GM12878 (cell line): ENCODE results near the gene B4GALT5. TPM values are rescaled to one million over a fixed set of nuclear protein-coding genes. Genes with fewer than 3 reads are reported as not detected.

Experiments
- BCL11A ChIP-seq: IDR thresholded peaks from 2 replicates; pipeline ENCODE4 v1.6.1; 2011; ENCODE audit warnings: low read depth, low read length
- CBX5 ChIP-seq: sonication (generic); IDR thresholded peaks from 2 replicates; pipeline ENCODE4 v1.6.1; 2016; ENCODE audit warnings: low read depth, moderate library complexity, mild to moderate bottlenecking, inconsistent platforms
- CREB1 ChIP-seq: IDR thresholded peaks from 2 replicates; pipeline ENCODE4 v1.6.1; 2012; ENCODE audit warnings: low read depth, mild to moderate bottlenecking, inconsistent platforms
- GABPA ChIP-seq: IDR thresholded peaks from 2 replicates; pipeline ENCODE4 v1.6.1; 2014; ENCODE audit warnings: antibody characterized with exemption, low read depth, mild to moderate bottlenecking, inconsistent platforms
- GATAD2B ChIP-seq: fragments of 450-650 bp; conservative IDR thresholded peaks from 2 replicates; pipeline ENCODE4 v1.6.1; 2017; ENCODE audit warnings: low read depth, mild to moderate bottlenecking, moderate library complexity
- IKZF2 ChIP-seq, 2 experiments: fragments of 450-650 bp; IDR thresholded peaks; 2 replicates each; pipeline ENCODE4 v1.6.1; 2017; ENCODE audit warnings: mild to moderate bottlenecking in 2 of 2, moderate library complexity in 2 of 2
- IRF4 ChIP-seq: IDR thresholded peaks from 2 replicates; pipeline ENCODE4 v1.6.1; 2011; ENCODE audit warnings: low read depth, low read length
- JUND ChIP-seq: IDR thresholded peaks from 2 replicates; pipeline ENCODE4 v1.6.1; 2012; ENCODE audit warnings: low read depth, mild to moderate bottlenecking, low read length, improper control_type of control experiment, moderate library complexity
- KAT2A ChIP-seq: conservative IDR thresholded peaks from 2 replicates; pipeline ENCODE4 v1.6.1; 2011; ENCODE audit warnings: low read depth, low read length; ENCODE audit not compliant: control insufficient read depth
- MEF2B ChIP-seq: fragments of 450-650 bp; IDR thresholded peaks from 2 replicates; pipeline ENCODE4 v1.6.1; 2018; ENCODE audit warnings: mild to moderate bottlenecking, moderate library complexity; ENCODE audit not compliant: partially characterized antibody, poor library complexity, severe bottlenecking
- MLLT1 ChIP-seq: fragments of 450-650 bp; IDR thresholded peaks from 2 replicates; pipeline ENCODE4 v1.6.1; 2016; ENCODE audit warnings: mild to moderate bottlenecking
- NR2F1 ChIP-seq: fragments of 450-650 bp; conservative IDR thresholded peaks from 2 replicates; pipeline ENCODE4 v1.6.1; 2017; ENCODE audit warnings: mild to moderate bottlenecking
- PAX8 ChIP-seq: fragments of 450-650 bp; IDR thresholded peaks from 2 replicates; pipeline ENCODE4 v1.6.1; 2017; ENCODE audit warnings: mild to moderate bottlenecking, moderate library complexity
- PKNOX1 ChIP-seq: fragments of 450-650 bp; IDR thresholded peaks from 2 replicates; pipeline ENCODE4 v1.6.1; 2016; ENCODE audit warnings: mild to moderate bottlenecking
- POLR2AphosphoS2 ChIP-seq: IDR thresholded peaks from 2 replicates; pipeline ENCODE4 v1.6.1; 2011; ENCODE audit warnings: low read depth, mild to moderate bottlenecking, low read length, improper control_type of control experiment, moderate library complexity
- POLR2AphosphoS5 ChIP-seq: IDR thresholded peaks from 2 replicates; pipeline ENCODE4 v1.6.1; 2011; ENCODE audit warnings: mild to moderate bottlenecking, low read length, inconsistent platforms
- RELB ChIP-seq: fragments of 450-650 bp; IDR thresholded peaks from 2 replicates; pipeline ENCODE4 v1.6.1; 2017; ENCODE audit warnings: low read depth, mild to moderate bottlenecking, moderate library complexity
- SKIL ChIP-seq: fragments of 450-650 bp; IDR thresholded peaks from 2 replicates; pipeline ENCODE4 v1.6.1; 2017; ENCODE audit warnings: mild to moderate bottlenecking, low read depth, inconsistent platforms; ENCODE audit not compliant: poor library complexity, severe bottlenecking
- SPI1 ChIP-seq: IDR thresholded peaks from 2 replicates; pipeline ENCODE4 v1.6.1; 2011; ENCODE audit warnings: low read depth, mild to moderate bottlenecking, low read length, moderate library complexity, borderline replicate concordance; ENCODE audit not compliant: insufficient read depth
- SUPT20H ChIP-seq: IDR thresholded peaks from 2 replicates; pipeline ENCODE4 v1.6.1; 2011; ENCODE audit warnings: low read depth, mild to moderate bottlenecking, low read length, moderate library complexity, borderline replicate concordance; ENCODE audit not compliant: control insufficient read depth
- ZNF274 ChIP-seq: IDR thresholded peaks from one replicate; pipeline ENCODE4 v1.8.0; 2011; ENCODE audit not compliant: insufficient read length, insufficient read depth
- polyA plus RNA-seq, 11 experiments: library from polyadenylated mRNA; depleted of rRNA in 4 of 11; unstranded in 6 of 11; stranded (reverse) in 5 of 11; fragments of >200 nt; fragmentation: Nextera tagmentation in 4 of 11; fragmentation: Illumina TruSeq in 1 of 11; extraction: Ambion mirVana in 4 of 11; extraction: Trizol in 1 of 11; gene quantifications; 1 replicate in 1 of 11; 2 replicates in 10 of 11; pipeline versions ENCODE4 v1.2.1 to v1.2.3, GENCODE V29; 2011 to 2016; ENCODE audit warnings: inconsistent platforms in 2 of 11, missing spikeins in 2 of 11, low read depth in 1 of 11
- total RNA-seq, 4 experiments: library from RNA; depleted of rRNA in 3 of 4; stranded (reverse); fragments of >200 nt in 3 of 4; fragmentation: Illumina TruSeq in 1 of 4; extraction: Trizol in 1 of 4; gene quantifications; 2 replicates each; pipeline versions ENCODE4 v1.2.1 to v1.2.3, GENCODE V29; 2013 to 2021

The B4GALT5 gene
- total and polyA plus RNA-seq, 10 of the 15 experiments (the other 5 are each of a cell fraction or from before 2014, with no cell fraction given) = 2.0 to 55.5 (median 20.2) TPM

- TF ChIP-seq JUND (peak; percentile 34; the same call in 1 of the 2 replicates), GATAD2B (peak; percentile 60), IKZF2 (IDR thresholded peaks at IDR 0.05) (peak; percentile 96), CREB1 (peak; percentile 70), SPI1 (peak; percentile 86), SKIL (no peak), IRF4 (peak; percentile 90), PKNOX1 (peak; percentile 93), MLLT1 (peak; percentile 79; the same call in 1 of the 2 replicates), KAT2A (no peak), PAX8 (peak; percentile 66; the same call in 1 of the 2 replicates), CBX5 (no peak), RELB (peak; percentile 76), MEF2B (peak; percentile 68), POLR2AphosphoS2 (peak; percentile 51; the same call in 1 of the 2 replicates), POLR2AphosphoS5 (peak; percentile 92), GABPA (no peak), ZNF274 (no peak), SUPT20H (no peak), NR2F1 (0 out of 2 replicates have a peak, but pooled peaks have one; percentile 45), BCL11A (no peak; the same call in 1 of the 2 replicates)
Measured at GRCh38 chr20:49668181-49668877, 45.3 kb downstream of the B4GALT5 start (continued).
